Liver (tissue), 9 donors: ENCODE data around the gene ZNF768. TPM values are rescaled to one million over a fixed set of nuclear protein-coding genes. Genes with fewer than 3 reads are reported as not detected.

Experiments used
- DNase-seq: peaks from one replicate; pipeline ENCODE4 v3.0.0-alpha.2; 2017; ENCODE audit warnings: low spot score
- H3K27ac ChIP-seq, 2 donors: one replicate each; pipeline ENCODE4 v1.7.0; 2013; ENCODE audit warnings: inconsistent platforms in 2 of 2, low read length in 2 of 2, control low read depth in 1 of 2, low read depth in 1 of 2, mild to moderate bottlenecking in 1 of 2
- H3K27me3 ChIP-seq, 4 donors: one replicate each; pipeline versions ENCODE4 v1.6.1 to v1.7.0; 2013; ENCODE audit warnings: low read length in 3 of 4, inconsistent platforms in 1 of 4, mild to moderate bottlenecking in 1 of 4, moderate library complexity in 1 of 4; ENCODE audit not compliant: control insufficient read depth in 4 of 4, insufficient read depth in 4 of 4
- H3K36me3 ChIP-seq, 4 donors: one replicate each; pipeline versions ENCODE4 v1.6.1 to v1.7.0; 2013; ENCODE audit warnings: low read length in 3 of 4, mild to moderate bottlenecking in 3 of 4, low read depth in 1 of 4, moderate library complexity in 1 of 4; ENCODE audit not compliant: control insufficient read depth in 4 of 4, insufficient read depth in 3 of 4
- H3K4me1 ChIP-seq, 4 donors: one replicate each; pipeline versions ENCODE4 v1.6.1 to v1.7.0; 2013; ENCODE audit warnings: low read length in 3 of 4, mild to moderate bottlenecking in 3 of 4, moderate library complexity in 1 of 4; ENCODE audit not compliant: control insufficient read depth in 4 of 4, insufficient read depth in 4 of 4
- H3K4me3 ChIP-seq, 3 donors: one replicate each; pipeline versions ENCODE4 v1.6.1 to v1.7.0; 2013; ENCODE audit warnings: low read length in 3 of 3, control low read depth in 1 of 3, low read depth in 1 of 3, mild to moderate bottlenecking in 1 of 3
- H3K9ac ChIP-seq, 2 donors: one replicate each; pipeline ENCODE4 v1.7.0; 2013; ENCODE audit warnings: low read length in 2 of 2, mild to moderate bottlenecking in 2 of 2, moderate library complexity in 2 of 2, control low read depth in 1 of 2, low read depth in 1 of 2
- H3K9me3 ChIP-seq, 4 donors: one replicate each; pipeline versions ENCODE4 v1.6.1 to v1.7.0; 2013; ENCODE audit warnings: low read length in 3 of 4; ENCODE audit not compliant: control insufficient read depth in 4 of 4
- ATF3 ChIP-seq: IDR thresholded peaks from 2 replicates; pipeline ENCODE4 v1.6.1; 2016; ENCODE audit warnings: antibody characterized with exemption
- EGR1 ChIP-seq, 2 donors: IDR thresholded peaks; 2 replicates each; pipeline ENCODE4 v1.6.1; 2016 to 2018; ENCODE audit warnings: antibody characterized with exemption in 2 of 2, low read depth in 2 of 2
- FOXA1 ChIP-seq: IDR thresholded peaks from 2 replicates; pipeline ENCODE4 v1.6.1; 2016; ENCODE audit warnings: antibody characterized with exemption
- FOXA2 ChIP-seq: IDR thresholded peaks from 2 replicates; pipeline ENCODE4 v1.6.1; 2016; ENCODE audit warnings: antibody characterized with exemption
- GABPA ChIP-seq, 2 donors: IDR thresholded peaks in 1 of 2; conservative IDR thresholded peaks in 1 of 2; 2 replicates each; pipeline ENCODE4 v1.6.1; 2016; ENCODE audit warnings: antibody characterized with exemption in 2 of 2, mild to moderate bottlenecking in 1 of 2, moderate library complexity in 1 of 2
- HNF4A ChIP-seq, 2 donors: conservative IDR thresholded peaks; 2 replicates each; pipeline ENCODE4 v1.6.1; 2016; ENCODE audit warnings: antibody characterized with exemption in 2 of 2, mild to moderate bottlenecking in 2 of 2
- HNF4G ChIP-seq: IDR thresholded peaks from 2 replicates; pipeline ENCODE4 v1.6.1; 2016; ENCODE audit warnings: antibody characterized with exemption
- JUND ChIP-seq, 2 donors: IDR thresholded peaks; 2 replicates each; pipeline ENCODE4 v1.6.1; 2016; ENCODE audit warnings: antibody characterized with exemption in 2 of 2
- NR2F2 ChIP-seq: IDR thresholded peaks from 2 replicates; pipeline ENCODE4 v1.6.1; 2016; ENCODE audit warnings: antibody characterized with exemption
- RAD21 ChIP-seq, 2 donors: IDR thresholded peaks; 2 replicates each; pipeline ENCODE4 v1.6.1; 2016; ENCODE audit warnings: antibody characterized with exemption in 2 of 2, mild to moderate bottlenecking in 2 of 2
- RXRA ChIP-seq, 2 donors: IDR thresholded peaks; 2 replicates each; pipeline ENCODE4 v1.6.1; 2017 to 2018; ENCODE audit warnings: antibody characterized with exemption in 2 of 2, mild to moderate bottlenecking in 1 of 2
- SP1 ChIP-seq: IDR thresholded peaks from 2 replicates; pipeline ENCODE4 v1.6.1; 2018; ENCODE audit warnings: antibody characterized with exemption, mild to moderate bottlenecking
- TAF1 ChIP-seq: conservative IDR thresholded peaks from 2 replicates; pipeline ENCODE4 v1.6.1; 2016; ENCODE audit warnings: antibody characterized with exemption, mild to moderate bottlenecking
- YY1 ChIP-seq: IDR thresholded peaks from 2 replicates; pipeline ENCODE4 v1.6.1; 2016; ENCODE audit warnings: antibody characterized with exemption, mild to moderate bottlenecking
- WGBS: extraction: QIAGEN DNeasy Blood & Tissue Kit; methylation state at CpG from one replicate; pipeline ENCODE4 v1.1.7; 2013; 5-methylcytosine and 5-hydroxymethylcytosine counted together
- polyA plus RNA-seq, 2 donors: library from polyadenylated mRNA; stranded (reverse) in 1 of 2; unstranded in 1 of 2; fragments of 200-250 nt in 1 of 2; fragments of >200 nt in 1 of 2; fragmentation: Nextera tagmentation in 1 of 2; extraction: Ambion mirVana in 1 of 2; gene quantifications; one replicate each; pipeline versions ENCODE4 v1.2.1 to v1.2.3, GENCODE V29; 2013 to 2015
- total RNA-seq, 2 donors: library from RNA; depleted of rRNA; stranded (reverse); fragments of >200 nt; gene quantifications; one replicate each; pipeline ENCODE4 v1.2.3, GENCODE V29; 2014
- TF ChIP-seq, protein P1 (sequence below): fragments of 150-350 bp; IDR thresholded peaks from 2 replicates; pipeline ENCODE4 v1.5.1; 2017; ENCODE audit warnings: improper control_type of control experiment, low read depth, low read length; ENCODE audit not compliant: missing input control
- TF ChIP-seq, protein P2 (sequence below): IDR thresholded peaks from 2 replicates; pipeline ENCODE4 v1.6.1; 2016; ENCODE audit warnings: antibody characterized with exemption
- TF ChIP-seq, protein P3 (sequence below): IDR thresholded peaks from 2 replicates; pipeline ENCODE4 v1.6.1; 2016; ENCODE audit warnings: antibody characterized with exemption
- TF ChIP-seq, protein P4 (sequence below): IDR thresholded peaks from 2 replicates; pipeline ENCODE4 v1.6.1; 2016; ENCODE audit warnings: antibody characterized with exemption, mild to moderate bottlenecking
- donor health status: healthy.
- donor health status: healthy.
- donor health status: healthy.
- donor health status: healthy.
- donor health status: healthy.

The ZNF768 gene
- total and polyA plus RNA-seq, 4 donors, result 2.2 to 16.9 (median 10.9) TPM

DNA sequence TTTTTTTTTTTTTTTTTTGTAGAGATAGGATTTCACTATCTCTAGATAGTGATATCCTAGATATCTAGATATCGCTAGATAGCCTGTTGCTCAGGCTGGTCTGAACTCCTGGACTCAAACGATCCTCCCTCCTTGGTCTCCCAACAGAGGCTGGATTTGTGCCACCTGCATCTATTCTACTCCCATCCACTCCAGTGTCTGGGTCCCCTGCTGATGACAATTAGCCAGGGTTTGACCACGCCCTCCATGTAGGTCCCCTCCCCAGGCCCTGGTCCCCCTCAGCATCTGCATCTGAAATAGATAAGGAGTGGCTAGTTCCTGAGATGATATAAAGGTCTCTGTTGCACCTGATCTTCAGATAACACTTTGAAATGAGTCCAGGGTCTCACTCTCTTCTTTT is 42.9 kb upstream of the ZNF768 start:
- H3K36me3 ChIP-seq, result peaks cover 0 to 1% (median 0%) of the 10 kb centered on the region in 4 donors
- peaks cover 3 to 20% (median 13%) of the 10 kb centered on the region in 4 donors for H3K4me1 ChIP-seq
- TF ChIP-seq RAD21 (IDR thresholded peaks at IDR 0.05) (no peak), HNF4A (conservative IDR thresholded peaks at IDR 0.05) (no peak), NR2F2 (no peak), FOXA1 (no peak), EGR1 (IDR thresholded peaks at IDR 0.05; ENCODE audit: low read depth in 2 of 2) (no peak), RXRA (IDR thresholded peaks at IDR 0.05) (no peak), TAF1 (no peak), ATF3 (no peak), JUND (IDR thresholded peaks at IDR 0.05) (no peak), SP1 (no peak), YY1 (no peak), HNF4G (no peak), FOXA2 (no peak), GABPA (IDR thresholded peaks at IDR 0.05 in 1 of 2, conservative IDR thresholded peaks at IDR 0.05 in 1 of 2) (no peak)
- TF ChIP-seq, protein P1, sequence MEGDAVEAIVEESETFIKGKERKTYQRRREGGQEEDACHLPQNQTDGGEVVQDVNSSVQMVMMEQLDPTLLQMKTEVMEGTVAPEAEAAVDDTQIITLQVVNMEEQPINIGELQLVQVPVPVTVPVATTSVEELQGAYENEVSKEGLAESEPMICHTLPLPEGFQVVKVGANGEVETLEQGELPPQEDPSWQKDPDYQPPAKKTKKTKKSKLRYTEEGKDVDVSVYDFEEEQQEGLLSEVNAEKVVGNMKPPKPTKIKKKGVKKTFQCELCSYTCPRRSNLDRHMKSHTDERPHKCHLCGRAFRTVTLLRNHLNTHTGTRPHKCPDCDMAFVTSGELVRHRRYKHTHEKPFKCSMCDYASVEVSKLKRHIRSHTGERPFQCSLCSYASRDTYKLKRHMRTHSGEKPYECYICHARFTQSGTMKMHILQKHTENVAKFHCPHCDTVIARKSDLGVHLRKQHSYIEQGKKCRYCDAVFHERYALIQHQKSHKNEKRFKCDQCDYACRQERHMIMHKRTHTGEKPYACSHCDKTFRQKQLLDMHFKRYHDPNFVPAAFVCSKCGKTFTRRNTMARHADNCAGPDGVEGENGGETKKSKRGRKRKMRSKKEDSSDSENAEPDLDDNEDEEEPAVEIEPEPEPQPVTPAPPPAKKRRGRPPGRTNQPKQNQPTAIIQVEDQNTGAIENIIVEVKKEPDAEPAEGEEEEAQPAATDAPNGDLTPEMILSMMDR, result no peak
- TF ChIP-seq, protein P2, sequence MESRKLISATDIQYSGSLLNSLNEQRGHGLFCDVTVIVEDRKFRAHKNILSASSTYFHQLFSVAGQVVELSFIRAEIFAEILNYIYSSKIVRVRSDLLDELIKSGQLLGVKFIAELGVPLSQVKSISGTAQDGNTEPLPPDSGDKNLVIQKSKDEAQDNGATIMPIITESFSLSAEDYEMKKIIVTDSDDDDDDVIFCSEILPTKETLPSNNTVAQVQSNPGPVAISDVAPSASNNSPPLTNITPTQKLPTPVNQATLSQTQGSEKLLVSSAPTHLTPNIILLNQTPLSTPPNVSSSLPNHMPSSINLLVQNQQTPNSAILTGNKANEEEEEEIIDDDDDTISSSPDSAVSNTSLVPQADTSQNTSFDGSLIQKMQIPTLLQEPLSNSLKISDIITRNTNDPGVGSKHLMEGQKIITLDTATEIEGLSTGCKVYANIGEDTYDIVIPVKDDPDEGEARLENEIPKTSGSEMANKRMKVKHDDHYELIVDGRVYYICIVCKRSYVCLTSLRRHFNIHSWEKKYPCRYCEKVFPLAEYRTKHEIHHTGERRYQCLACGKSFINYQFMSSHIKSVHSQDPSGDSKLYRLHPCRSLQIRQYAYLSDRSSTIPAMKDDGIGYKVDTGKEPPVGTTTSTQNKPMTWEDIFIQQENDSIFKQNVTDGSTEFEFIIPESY, result no peak
- TF ChIP-seq, protein P3, sequence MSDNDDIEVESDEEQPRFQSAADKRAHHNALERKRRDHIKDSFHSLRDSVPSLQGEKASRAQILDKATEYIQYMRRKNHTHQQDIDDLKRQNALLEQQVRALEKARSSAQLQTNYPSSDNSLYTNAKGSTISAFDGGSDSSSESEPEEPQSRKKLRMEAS, result no peak
- TF ChIP-seq, protein P4, sequence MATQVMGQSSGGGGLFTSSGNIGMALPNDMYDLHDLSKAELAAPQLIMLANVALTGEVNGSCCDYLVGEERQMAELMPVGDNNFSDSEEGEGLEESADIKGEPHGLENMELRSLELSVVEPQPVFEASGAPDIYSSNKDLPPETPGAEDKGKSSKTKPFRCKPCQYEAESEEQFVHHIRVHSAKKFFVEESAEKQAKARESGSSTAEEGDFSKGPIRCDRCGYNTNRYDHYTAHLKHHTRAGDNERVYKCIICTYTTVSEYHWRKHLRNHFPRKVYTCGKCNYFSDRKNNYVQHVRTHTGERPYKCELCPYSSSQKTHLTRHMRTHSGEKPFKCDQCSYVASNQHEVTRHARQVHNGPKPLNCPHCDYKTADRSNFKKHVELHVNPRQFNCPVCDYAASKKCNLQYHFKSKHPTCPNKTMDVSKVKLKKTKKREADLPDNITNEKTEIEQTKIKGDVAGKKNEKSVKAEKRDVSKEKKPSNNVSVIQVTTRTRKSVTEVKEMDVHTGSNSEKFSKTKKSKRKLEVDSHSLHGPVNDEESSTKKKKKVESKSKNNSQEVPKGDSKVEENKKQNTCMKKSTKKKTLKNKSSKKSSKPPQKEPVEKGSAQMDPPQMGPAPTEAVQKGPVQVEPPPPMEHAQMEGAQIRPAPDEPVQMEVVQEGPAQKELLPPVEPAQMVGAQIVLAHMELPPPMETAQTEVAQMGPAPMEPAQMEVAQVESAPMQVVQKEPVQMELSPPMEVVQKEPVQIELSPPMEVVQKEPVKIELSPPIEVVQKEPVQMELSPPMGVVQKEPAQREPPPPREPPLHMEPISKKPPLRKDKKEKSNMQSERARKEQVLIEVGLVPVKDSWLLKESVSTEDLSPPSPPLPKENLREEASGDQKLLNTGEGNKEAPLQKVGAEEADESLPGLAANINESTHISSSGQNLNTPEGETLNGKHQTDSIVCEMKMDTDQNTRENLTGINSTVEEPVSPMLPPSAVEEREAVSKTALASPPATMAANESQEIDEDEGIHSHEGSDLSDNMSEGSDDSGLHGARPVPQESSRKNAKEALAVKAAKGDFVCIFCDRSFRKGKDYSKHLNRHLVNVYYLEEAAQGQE, result no peak
- no peak for DNase-seq
- H3K9ac ChIP-seq, result no peak overlapping the region
- no peaks in the 10 kb centered on the region for H3K9me3 ChIP-seq
- H3K27ac ChIP-seq, result no peak overlapping the region
- no peaks in the 10 kb centered on the region for H3K27me3 ChIP-seq
- H3K4me3 ChIP-seq, result no peak overlapping the region
- 98% methylated on average over 3 of the region's 3 CpGs for WGBS
